Measurements from ENCODE around the gene DNAJB12. TPM values are rescaled to one million over a fixed set of nuclear protein-coding genes. Genes with fewer than 3 reads are reported as not detected.
"Not testable (repeated sequence)": the region's sequence is repeated elsewhere in the genome, so short reads cannot be mapped to it uniquely, and the experiment has no call there.

The DNAJB12 gene
- polyA plus RNA-seq, 12 donors, result 11.8 to 25.8 (median 21.4) TPM; not detected in 1

DNA sequence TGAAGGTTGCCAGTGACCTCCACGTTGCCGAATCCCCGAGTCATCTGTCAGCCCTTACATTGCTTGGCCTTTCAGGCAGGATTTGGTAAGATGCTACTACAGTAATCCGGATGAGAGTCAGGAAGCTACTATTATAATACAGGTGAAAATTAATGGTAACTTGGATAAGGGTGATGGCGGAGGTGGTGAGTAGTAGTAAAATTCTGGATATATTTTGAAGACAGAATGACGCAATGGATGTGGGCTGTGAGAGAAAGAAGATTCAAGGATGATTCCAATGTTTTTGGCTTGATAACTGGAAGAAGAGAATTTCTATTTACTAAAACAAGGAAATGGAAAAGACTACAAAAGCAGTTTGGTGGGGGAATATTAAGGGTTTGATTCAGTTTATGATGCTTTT lies 1.4 kb upstream of the DNAJB12 start:
- DNase-seq, result no peak

DNA sequence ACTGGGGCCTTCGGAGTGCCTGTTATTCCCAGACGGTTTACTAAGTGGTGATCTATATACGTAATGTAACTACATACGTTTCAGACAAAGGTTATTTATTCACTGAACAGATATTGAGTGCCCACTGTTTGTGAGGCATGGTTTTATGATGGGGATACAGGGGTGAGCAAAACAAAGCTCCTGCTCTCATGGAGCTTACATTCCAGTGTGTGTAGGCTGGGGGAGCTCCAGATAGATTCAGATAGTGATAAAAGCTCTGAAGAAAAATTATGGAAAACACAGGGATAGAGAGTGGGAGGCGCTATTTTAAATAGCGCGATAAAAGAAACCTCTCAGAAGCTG lies 466 bp upstream of the DNAJB12 start:
- no peak for DNase-seq

DNA sequence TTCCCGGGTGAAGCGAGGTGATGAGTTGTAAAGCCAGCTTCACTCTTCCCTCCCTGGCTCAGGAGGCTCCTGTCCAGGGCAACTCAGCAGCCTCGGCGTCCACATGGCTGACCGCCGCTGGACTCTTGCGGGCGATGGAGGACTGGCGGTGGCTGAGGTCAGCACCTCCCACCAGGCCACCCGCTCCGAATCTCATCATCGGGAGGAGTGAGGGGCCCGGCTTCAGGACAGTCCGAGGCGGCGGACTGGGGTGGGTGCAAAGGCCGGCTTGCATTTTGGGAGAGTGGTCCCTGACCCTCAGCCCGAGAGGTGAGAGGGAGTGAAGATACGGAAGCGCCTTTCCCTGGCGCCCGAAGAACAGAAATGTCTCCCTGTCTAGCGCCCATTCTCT lies 759 bp downstream of the DNAJB12 start:
- DNase-seq, result no peak

DNA sequence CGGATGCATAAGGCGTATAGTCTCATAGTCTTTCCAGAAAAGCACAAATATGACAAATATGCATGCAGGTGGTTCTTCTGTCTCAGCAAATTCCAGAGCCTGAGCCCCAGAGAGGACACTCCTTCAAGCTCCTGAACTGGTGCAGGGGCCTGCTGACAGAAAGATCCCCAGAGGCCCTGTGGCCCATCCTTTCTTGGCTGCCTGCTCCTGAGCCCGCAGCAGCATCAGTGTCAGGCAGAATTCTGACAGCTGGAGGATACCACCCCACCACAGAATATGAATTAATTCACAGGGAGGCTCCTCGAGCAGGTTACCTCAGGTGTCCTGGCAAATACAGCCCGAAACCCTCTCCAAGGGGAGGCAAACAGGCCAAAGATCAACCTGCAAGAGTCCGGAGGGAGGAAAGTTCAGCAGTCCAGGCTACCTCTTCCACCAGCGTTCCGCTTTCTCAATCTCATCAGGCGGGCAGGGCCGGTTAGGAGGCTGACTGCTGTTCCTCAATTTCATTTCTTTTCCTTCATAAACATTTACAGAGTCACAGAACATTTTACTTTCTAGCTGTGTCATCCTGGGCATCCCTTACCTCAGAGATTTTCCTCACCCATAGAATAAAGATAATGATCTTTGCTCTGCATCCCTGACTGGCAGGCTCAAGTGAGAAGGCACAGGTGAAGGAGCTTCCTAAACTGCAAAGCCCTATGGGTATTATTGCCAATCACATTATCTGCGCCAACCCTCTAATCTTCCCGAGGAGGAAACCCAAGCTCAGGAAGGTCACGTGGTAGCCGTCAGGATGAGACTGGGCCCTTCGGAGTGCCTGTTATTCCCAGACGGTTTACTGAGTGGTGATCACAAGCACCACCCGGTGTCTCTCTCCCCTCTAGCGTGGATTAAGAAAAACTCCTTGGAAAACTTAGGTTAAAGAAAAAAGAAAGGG lies 1.4 kb downstream of the DNAJB12 start:
- DNase-seq, result no peak

DNA sequence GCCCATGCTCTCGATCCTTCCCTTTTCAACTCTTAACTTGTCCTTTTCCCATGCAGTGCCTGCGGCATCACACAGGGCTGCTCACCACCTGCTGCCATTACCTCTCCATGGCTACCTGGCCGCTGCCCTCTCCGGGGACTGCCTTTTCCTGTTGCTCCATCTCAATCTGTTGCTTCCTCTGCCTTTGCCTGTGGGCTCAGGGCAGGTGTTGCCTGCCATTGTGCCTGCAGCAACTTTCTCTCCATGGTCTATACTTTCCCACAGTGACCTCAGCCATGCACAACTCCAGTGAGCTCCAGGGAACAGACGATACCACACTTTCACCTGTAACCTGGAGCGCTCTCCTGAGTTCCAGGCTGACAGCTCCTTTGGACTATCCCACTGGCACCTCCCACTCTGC lies 3.2 kb downstream of the DNAJB12 start:
- no peak for DNase-seq

DNA sequence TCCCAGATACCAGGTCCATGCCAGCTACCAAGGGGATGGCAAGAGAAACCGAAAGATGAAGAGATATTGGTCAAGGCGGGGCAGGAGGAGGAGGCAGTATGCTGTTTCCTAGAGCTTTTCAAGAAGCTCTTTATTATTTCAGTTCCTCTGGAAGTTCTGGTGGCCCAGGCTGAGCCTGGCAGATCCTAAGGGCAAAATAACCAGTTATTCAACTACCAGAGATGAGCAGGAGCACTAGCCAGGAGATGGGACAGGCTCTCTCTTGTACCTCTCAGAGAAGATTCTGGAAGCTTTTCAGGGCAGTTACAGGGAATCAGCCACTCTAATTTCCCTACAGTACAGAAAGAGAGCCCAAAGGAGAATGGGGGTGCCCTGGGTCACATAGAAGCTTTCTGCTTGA lies 5.3 kb downstream of the DNAJB12 start:
- DNase-seq, result no peak

DNA sequence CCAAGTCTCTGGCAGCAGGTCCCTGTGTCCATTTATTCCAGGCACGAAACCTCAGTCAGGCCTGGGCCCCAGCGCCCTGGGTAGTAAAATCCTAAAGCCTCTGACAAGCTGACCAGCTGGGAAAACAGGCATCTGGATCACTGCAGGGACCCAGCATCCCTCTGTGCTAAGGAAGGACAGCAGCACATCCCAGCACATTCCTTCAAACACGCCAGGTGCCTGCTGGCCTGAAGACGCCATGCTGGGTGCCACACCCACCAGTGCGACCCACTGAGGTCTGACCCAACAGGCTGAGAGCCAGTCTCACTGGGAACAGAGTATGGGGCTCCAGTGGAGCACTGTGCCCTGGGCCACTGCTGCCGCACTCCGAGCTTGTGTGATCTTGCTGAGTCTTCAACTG lies 6.4 kb downstream of the DNAJB12 start:
- no peak for DNase-seq

DNA sequence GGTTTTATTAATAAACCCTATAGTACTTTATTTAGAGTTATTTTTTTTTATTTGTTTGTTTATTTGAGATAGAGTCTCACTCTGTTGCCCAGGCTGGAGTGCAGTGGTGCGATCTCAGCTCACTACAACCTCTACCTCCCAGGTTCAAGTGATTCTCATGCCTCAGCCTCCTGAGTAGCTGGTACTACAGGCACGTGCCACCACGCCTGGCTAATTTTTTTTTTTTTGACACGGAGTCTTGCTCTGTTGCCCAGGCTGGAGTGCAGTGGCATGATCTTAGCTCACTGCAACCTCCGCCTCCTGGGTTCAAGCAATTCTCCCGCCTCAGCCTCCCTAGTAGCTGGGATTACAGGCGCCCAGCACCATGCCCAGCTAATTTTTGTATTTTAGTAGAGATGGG lies 8.6 kb downstream of the DNAJB12 start:
- not testable (repeated sequence) for DNase-seq

DNA sequence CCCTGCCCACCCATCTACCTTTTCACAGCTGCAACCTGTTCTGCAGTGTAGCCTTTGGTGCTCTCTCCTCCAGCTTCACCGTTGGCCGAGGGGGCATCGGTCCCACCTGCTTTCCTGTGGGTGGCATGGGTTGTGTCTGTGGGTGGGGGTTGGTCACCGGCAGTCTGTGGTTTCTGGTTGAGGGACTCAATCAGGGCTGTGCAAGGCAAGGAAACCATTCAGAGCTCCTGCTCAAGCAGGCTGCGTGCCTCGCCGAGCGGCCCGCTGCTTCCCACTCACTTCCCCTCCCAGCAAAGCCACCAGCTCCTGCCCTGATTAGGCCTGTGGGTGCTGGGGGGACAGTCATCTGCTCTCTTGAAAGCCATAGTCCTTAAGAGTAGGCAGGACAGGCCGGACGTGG lies 9.8 kb downstream of the DNAJB12 start:
- no peak for DNase-seq

DNA sequence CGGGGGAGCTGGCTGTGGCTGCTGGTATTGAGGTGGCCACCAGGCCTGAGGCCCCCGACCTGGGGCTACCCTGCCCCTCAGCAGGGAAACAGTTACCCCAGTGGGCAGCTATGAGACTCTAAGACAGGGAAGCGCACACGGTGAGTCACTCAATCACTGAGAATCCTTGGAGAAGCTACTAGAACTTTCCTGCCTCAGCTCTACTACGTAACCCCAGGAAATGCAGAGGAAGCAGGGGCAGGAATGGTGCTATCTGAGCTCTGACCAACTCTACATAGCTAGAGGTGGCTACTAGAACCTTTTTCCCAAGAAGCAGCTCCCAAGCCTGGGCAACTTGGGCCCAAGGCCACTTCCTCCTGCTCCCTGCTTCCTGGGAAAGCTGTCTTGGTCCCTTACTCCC lies 11.8 kb downstream of the DNAJB12 start:
- DNase-seq, result no peak

DNA sequence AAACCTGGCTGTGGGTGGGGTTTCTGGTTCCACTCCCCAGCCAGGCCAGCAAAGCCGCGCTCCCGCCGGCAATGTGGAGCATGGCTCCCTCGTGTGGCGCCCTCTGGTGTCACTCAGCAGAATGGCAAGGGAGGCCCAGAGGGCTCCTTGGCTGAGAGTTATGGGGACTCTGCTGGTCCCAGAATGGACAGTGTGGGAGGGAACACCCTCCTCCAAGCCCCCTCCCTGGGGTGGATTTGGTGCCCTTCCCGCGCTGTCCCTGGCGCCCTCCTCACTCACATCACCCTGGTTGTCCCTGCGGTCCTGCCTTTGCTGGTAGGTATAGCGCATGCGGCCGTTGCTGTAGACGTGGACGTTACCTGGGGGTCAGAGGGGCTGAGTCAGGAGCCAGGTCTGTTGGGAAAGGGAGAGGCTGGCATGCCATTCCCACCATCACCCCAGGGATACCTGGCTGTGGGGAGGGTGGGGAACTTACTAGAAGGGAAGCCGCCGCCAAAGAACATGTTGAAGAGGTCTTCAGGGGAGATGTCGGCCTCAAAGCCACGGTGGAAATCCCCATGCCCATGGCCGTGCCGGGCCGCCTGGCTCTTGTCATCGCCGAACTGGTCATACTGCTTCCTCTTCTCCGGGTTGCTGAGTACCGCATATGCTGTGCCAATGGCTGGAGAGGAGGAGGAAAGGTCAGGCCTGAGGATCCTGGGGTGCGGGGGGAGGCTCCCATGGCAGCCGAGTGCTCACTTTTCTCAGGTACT lies 14.0 kb downstream of the DNAJB12 start:
- DNase-seq, result no peak

DNA sequence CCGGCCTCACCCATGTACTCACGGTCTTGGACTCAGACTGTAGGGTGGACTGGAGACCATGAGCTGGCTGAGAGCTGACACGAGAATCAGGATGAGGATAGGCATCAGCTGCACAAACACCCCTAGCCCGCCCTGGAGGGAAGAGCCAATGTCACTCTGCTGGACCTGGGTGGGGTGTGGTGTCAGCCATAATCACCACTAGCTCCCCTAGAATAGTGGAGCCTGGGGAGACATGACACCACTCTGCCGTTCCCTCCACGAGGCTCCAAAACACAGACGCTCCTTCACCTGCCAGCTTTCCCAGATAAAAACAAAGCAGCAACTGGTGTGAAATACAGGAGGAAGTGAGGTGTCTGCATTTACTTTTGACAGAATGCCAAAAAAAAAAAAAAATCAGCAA lies 16.5 kb downstream of the DNAJB12 start:
- no peak for DNase-seq

DNA sequence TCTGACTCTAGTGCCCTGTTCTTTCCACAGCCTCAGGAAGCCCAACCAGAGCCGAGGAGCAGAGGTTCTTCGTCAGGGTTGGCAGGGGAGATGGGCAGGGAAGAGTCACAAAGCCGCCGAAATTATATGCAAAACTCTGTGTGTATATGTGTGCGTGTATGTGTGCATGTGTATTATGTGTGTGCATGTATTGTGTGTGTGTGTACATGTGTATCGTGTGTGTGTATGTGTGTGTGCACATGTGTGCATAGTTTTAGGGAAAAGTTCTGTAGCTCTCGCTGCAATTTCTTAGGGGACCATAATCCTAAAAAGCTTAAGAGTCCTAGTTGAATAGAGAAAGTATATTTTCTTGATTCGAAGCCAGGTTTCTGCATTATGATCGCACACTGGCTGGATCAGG lies 17.0 kb downstream of the DNAJB12 start:
- DNase-seq, result no peak

DNA sequence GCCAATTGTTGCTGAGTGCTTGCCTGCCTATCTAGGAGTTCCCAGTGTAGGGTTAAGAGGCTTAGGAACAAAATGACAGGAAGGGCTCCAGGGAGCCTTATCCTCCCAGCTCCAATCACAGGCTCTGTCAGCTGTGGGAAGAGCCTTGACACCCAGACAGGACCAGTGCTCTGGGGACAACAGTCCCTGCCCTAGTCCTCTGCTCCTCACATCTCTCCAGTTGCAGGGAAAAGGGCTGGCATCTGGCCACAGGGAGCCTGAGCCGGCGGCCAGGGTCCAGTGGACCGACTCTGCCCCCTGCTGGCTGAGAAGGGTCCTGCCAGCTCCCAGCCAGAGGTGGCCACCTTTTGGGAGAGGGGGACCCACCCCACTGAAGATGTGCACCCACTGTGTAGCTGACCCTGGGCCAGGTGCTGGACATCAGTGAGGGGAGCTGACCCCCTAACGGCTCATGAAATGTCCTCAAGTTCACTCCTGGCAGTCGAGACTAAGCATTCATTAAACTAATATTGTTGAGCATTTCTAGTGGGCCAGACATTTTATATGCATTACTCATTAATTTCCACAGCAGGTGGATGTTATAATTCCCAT lies 17.6 kb downstream of the DNAJB12 start:
- DNase-seq, result no peak

DNA sequence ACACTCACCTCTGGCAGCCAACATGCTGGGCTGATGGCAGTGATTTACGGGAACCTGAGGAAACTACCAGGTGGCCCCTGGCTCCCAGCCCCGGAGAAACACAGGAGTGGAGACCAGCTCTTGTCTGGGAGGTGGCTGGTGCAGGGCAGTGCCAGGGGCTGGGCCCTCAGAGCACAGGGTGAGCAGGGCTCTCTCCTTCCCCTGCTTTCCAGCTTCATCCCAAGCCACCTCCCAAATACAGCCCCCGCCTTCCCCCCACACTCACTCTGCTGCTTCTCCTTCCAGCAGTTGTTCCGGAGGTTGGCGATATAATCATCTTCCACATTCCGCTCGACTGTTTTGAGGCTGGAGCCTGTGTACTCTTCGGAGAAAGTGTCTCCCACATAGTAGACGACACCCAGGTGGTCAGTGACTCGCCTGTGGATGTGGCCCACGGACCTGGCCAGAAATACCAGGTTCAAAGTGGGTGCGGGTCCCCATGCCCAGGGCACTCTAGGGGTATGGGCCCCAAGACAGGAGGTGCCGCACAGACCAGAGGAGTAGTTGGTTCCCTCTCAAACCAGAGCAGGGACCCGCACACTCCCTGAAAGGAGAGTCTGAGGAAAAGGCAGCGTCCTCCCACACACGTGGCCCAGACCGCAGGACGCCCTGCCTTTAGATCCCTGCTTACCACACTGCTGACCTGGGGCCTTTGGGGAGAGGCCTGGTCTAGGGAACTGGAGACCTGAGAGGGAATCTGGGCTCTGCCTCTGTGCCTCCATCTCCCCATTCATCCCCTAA lies 18.3 kb downstream of the DNAJB12 start:
- no peak for DNase-seq

DNA sequence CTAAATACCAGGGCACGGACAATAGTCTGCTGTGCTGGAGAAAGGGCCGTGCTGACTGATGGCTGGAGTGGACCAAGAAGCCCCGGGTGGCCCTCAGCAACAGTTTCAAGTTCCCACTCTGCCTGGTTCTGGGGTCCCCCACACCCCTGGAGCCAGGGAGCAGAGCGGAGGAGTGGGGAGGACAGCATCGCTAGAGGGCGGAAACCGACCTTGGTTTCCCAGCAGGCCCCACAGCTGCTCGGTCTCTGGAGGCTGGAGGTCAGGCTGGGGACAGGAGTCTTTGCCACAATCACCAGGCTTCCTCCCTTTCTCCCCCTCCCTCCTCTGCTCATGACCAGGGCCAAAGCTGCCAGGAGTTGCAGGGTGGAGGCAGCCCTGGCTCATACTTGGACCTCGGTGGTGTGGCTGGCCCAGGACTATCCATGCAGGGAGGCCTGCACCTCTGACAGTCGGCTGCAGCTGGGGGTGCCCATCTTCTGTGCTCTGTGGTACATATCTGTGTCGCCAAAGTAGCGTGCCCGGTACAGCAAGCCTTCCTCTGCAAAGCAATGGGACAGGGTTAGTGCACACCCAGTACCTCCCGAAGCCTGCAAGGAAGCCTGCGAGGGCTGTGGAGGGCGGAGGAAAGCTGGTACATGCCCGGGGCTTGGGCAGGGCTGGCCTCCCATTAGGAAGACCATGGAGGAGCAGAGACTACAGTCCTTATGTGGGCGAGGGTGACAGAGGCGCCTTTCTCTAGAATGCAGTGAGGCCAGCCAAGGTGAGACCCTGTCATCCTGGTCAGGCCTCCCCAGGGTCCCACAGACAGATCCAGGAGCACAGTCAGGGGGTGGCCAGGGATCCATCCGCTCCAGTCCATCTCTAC lies 19.1 kb downstream of the DNAJB12 start:
- DNase-seq, result no peak

DNA sequence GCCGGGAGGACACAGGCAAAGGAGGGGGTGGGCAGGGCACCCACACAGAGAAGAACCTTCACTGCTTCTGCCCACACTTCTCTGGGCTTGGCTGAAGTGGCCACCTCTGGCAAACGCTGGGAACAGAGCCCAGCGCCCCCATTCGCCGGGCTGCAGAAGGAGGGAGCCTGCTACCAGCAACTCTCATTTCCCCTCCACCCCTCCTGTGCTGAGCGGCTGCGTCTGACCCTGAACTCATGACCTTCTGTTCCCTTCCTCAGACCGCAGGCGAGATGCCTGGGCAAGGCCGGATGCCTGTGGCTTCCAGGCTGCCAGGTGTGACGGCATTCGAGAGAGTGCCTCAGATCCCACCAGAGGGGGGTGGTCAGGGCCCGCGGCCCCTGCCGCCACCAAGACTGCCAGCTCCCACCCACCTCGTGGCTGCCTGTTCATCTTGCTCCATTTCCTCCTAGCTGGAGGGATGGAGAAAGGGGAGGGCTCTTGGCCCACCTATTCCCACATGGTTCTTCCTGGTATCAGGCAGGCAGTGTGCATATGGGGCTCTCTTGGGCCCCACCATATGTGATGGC lies 19.8 kb downstream of the DNAJB12 start:
- DNase-seq, result no peak

DNA sequence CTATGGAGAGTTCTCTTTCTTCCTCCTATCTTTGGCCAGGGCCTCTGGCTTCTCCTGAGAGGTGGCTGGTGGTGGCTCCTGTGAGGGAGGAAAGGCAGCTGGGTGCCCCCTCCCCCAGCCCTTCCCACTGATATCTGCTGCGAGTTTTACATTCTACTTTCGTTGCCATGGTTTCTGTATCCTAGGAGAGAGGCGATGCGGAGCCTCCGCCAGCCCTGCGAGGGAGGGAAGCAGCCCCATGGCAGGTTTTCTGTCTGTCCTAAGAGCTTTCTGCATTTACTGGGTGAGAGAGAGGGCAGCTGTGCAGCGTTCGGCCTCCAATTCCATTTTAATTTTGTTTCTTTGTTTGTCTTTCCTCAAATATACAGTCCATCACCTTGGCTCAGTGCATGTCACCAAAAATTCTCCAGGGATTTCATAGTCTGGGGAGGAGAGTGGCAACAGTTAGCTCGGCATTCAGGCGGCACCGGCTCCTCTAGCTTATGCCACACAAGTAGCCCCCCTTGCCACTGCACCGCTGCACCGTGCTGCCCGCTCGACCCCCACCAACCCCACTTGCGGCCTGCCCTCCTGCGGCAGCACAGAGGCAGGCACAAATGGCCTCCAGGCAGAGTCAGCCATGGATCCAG lies 20.4 kb downstream of the DNAJB12 start:
- DNase-seq, result no peak

DNA sequence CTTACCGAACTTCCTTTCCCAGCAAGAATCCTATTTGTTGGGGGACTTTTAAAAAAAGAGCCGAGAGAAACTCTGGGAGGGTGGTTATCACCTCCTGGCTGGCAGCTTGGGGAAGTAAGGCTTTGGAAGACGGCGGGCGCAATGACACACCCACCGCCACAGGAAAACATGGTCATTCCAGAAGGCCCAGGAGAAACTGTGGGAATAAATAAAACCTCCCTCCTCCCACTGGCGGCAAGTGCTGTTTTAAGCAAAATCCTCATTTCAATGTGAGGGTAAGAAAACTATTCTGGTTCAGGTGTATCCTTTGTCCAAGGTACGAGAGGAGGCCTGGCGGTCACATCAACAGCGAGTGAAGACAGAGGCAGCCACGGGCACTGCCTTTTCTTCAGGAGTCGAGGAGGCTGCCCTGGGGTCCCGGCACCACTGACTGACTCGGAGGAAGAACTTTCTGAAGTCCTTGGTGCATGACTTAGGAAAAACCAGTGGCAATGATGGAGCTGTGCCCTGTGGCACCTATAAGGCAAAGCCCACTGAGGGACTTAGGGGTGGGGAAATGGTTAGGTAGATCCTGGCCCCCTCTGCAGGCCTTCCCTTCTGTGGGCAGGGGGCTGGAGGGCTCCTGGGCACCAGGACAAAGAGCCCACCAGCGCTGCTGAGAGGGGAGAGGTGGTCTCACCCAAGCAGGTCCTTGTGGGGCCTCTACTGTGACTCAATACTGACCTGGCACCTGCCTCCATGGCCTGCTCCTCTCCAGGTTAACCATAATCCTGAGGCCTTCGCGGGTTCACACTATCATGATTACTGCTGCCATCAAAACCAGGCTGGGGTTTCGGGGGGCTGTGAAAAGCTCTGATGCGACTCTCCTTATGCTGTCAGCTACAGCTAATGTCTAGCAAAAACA lies 21.4 kb downstream of the DNAJB12 start:
- no peak for DNase-seq

Data from muscle of arm (tissue), 12 donors.